CD8-positive, alpha-beta memory T cell (primary cell): ENCODE measurements around the gene OPRM1. TPM values are rescaled to one million over a fixed set of nuclear protein-coding genes. Genes with fewer than 3 reads are reported as not detected.

ENCODE experiments used
- CTCF ChIA-PET: fragments of 350-600 bp; sonication (Branson Sonifier 250); formaldehyde crosslinking; loops from one replicate; lab custom pipeline; 2021; ENCODE audit warnings: antibody characterized with exemption; lab: Charles Lee
- POLR2A ChIA-PET: fragments of 350-600 bp; sonication (Branson Sonifier 250); formaldehyde crosslinking; loops from one replicate; lab custom pipeline; 2021; ENCODE audit warnings: antibody characterized with exemption; lab: Charles Lee
- DNase-seq, 5 donors: peaks; one replicate each; pipeline versions ENCODE4 v3.0.0 to v3.0.0-alpha.2; 2020 to 2022; ENCODE audit warnings: mixed read lengths in 1 of 5
- H3K27ac ChIP-seq: one replicate; pipeline ENCODE4 v1.7.0; 2013; ENCODE audit warnings: low read depth, mild to moderate bottlenecking, low read length, moderate library complexity
- H3K27me3 ChIP-seq: 2 replicates; pipeline ENCODE4 v1.7.0; 2013; ENCODE audit warnings: low read length, mild to moderate bottlenecking; ENCODE audit not compliant: insufficient read depth, poor library complexity, severe bottlenecking
- H3K36me3 ChIP-seq: 2 replicates; pipeline ENCODE4 v1.7.0; 2013; ENCODE audit warnings: mild to moderate bottlenecking, low read length, moderate library complexity; ENCODE audit not compliant: insufficient read depth
- H3K4me1 ChIP-seq: 2 replicates; pipeline ENCODE4 v1.7.0; 2013; ENCODE audit warnings: mild to moderate bottlenecking, low read length, moderate library complexity; ENCODE audit not compliant: insufficient read depth
- H3K4me3 ChIP-seq: 2 replicates; pipeline ENCODE4 v1.7.0; 2013; ENCODE audit warnings: mild to moderate bottlenecking, low read length
- H3K9me3 ChIP-seq: 2 replicates; pipeline ENCODE4 v1.7.0; 2013; ENCODE audit warnings: mild to moderate bottlenecking, low read length
- H3K27ac Mint-ChIP-seq, 8 donors: one replicate each; pipeline ENCODE4 v1.8.0; 2020 to 2021; ENCODE audit warnings: mixed read lengths in 8 of 8, mild to moderate bottlenecking in 6 of 8, inconsistent platforms in 3 of 8, moderate library complexity in 3 of 8
- H3K27me3 Mint-ChIP-seq, 2 donors: one replicate each; pipeline ENCODE4 v1.8.0; 2020 to 2021; ENCODE audit warnings: mixed read lengths in 2 of 2, mild to moderate bottlenecking in 1 of 2, moderate library complexity in 1 of 2
- H3K36me3 Mint-ChIP-seq, 3 donors: one replicate each; pipeline ENCODE4 v1.8.0; 2020 to 2021; ENCODE audit warnings: mixed read lengths in 3 of 3, inconsistent platforms in 1 of 3, mild to moderate bottlenecking in 1 of 3
- H3K4me1 Mint-ChIP-seq, 3 donors: one replicate each; pipeline ENCODE4 v1.8.0; 2020 to 2021; ENCODE audit warnings: mixed read lengths in 3 of 3, inconsistent platforms in 1 of 3, mild to moderate bottlenecking in 1 of 3
- H3K4me3 Mint-ChIP-seq, 7 donors: one replicate each; pipeline ENCODE4 v1.8.0; 2020 to 2021; ENCODE audit warnings: mixed read lengths in 7 of 7, mild to moderate bottlenecking in 6 of 7, moderate library complexity in 4 of 7, inconsistent platforms in 2 of 7
- H3K9me3 Mint-ChIP-seq, 5 donors: one replicate each; pipeline ENCODE4 v1.8.0; 2020 to 2022; ENCODE audit warnings: mixed read lengths in 5 of 5, mild to moderate bottlenecking in 3 of 5, moderate library complexity in 2 of 5, inconsistent platforms in 1 of 5
- polyA plus RNA-seq: library from polyadenylated mRNA; unstranded; fragments of 300-500 nt; fragmentation: Illumina TruSeq; gene quantifications from one replicate; pipeline ENCODE4 v1.2.3, GENCODE V29; 2021
- total RNA-seq, 2 experiments: library from RNA; stranded (reverse); gene quantifications; one replicate each; pipeline ENCODE4 v1.2.3, GENCODE V29; 2021

The OPRM1 gene
- total and polyA plus RNA-seq, 3 experiments from 2014 or later, result not detected

- Mint-ChIP-seq H3K27ac (no peak overlapping the region), H3K4me1 (no peaks in the 10 kb centered on the region), H3K4me3 (no peak overlapping the region), H3K36me3 (no peaks in the 10 kb centered on the region), H3K9me3 (peaks cover 0 to 3% (median 0%) of the 10 kb centered on the region in 5 donors), H3K27me3 (no peaks in the 10 kb centered on the region)
- ChIA-PET CTCF (interaction anchor here (1.6 kb wide), 1 partner anchor 11 kb away, joined by 3 read pairs; no protein-coding TSS in a partner anchor), POLR2A (no interaction called here)
- no peaks in the 10 kb centered on the region for H3K27me3 ChIP-seq
- DNase-seq, result no peak
- H3K4me1 ChIP-seq, result no peaks in the 10 kb centered on the region
- H3K9me3 ChIP-seq, result no peaks in the 10 kb centered on the region
- H3K36me3 ChIP-seq, result no peaks in the 10 kb centered on the region
- no peak overlapping the region for H3K4me3 ChIP-seq
- no peak overlapping the region for H3K27ac ChIP-seq
These were observed 26.2 kb upstream of the OPRM1 start for GRCh38 chr6:154012852-154013251.

- Mint-ChIP-seq H3K4me1 (no peaks in the 10 kb centered on the region), H3K4me3 (no peak overlapping the region), H3K36me3 (no peaks in the 10 kb centered on the region), H3K27ac (no peak overlapping the region), H3K27me3 (no peaks in the 10 kb centered on the region), H3K9me3 (peaks cover 0 to 5% (median 0%) of the 10 kb centered on the region in 5 donors)
- H3K4me1 ChIP-seq, result no peaks in the 10 kb centered on the region
- no peaks in the 10 kb centered on the region for H3K9me3 ChIP-seq
- no peaks in the 10 kb centered on the region for H3K27me3 ChIP-seq
- POLR2A ChIA-PET, result no interaction called here
- no peak overlapping the region for H3K4me3 ChIP-seq
- no peak for DNase-seq
- no peaks in the 10 kb centered on the region for H3K36me3 ChIP-seq
- CTCF ChIA-PET, result no interaction called here
- no peak overlapping the region for H3K27ac ChIP-seq
These were observed 21.3 kb upstream of the OPRM1 start for GRCh38 chr6:154017786-154018185.

- H3K27ac ChIP-seq, result no peak overlapping the region
- peaks cover 0 to 3% of the 10 kb centered on the region in 2 donors for H3K27me3 Mint-ChIP-seq
- CTCF ChIA-PET, result no interaction called here
- no peaks in the 10 kb centered on the region for H3K4me1 Mint-ChIP-seq
- no peaks in the 10 kb centered on the region for H3K36me3 ChIP-seq
- POLR2A ChIA-PET, result no interaction called here
- no peaks in the 10 kb centered on the region for H3K9me3 ChIP-seq
- H3K27me3 ChIP-seq, result no peaks in the 10 kb centered on the region
- H3K9me3 Mint-ChIP-seq, result no peaks in the 10 kb centered on the region
- H3K4me3 Mint-ChIP-seq, result no peak overlapping the region
- no peaks in the 10 kb centered on the region for H3K4me1 ChIP-seq
- H3K36me3 Mint-ChIP-seq, result no peaks in the 10 kb centered on the region
- no peak for DNase-seq
- no peak overlapping the region for H3K27ac Mint-ChIP-seq
- no peak overlapping the region for H3K4me3 ChIP-seq
These were observed 8.4 kb upstream of the OPRM1 start for GRCh38 chr6:154030646-154031045.

DNA sequence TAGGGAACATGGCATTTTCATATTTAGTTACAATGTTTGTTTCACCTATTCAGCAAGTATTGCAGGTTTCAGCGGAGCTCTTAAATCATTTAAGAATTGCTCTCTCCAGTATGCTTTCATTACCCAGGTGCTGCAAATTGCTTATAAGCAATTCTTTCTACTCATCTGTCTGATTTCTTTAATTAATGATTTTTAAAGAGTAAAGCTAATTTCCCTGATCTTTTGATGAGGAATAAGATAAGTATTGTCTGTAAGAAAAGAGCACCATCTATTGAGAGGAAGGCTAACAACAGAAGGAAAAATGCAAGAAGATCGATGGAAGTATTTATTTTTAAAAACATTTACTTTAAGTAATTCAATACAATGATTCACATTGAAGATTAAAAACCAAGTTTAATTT lies 2.0 kb downstream of the OPRM1 start:
- Histone ChIP-seq H3K27ac (no peak overlapping the region), H3K4me1 (no peaks in the 10 kb centered on the region), H3K9me3 (no peaks in the 10 kb centered on the region), H3K27me3 (no peaks in the 10 kb centered on the region), H3K36me3 (no peaks in the 10 kb centered on the region), H3K4me3 (no peak overlapping the region)
- Mint-ChIP-seq H3K27ac (no peak overlapping the region), H3K27me3 (peaks cover 20 to 25% of the 10 kb centered on the region in 2 donors), H3K36me3 (no peaks in the 10 kb centered on the region), H3K9me3 (peaks cover 0 to 3% (median 0%) of the 10 kb centered on the region in 5 donors), H3K4me1 (no peaks in the 10 kb centered on the region), H3K4me3 (no peak overlapping the region)
- DNase-seq, result no peak
- POLR2A ChIA-PET, result no interaction called here
- CTCF ChIA-PET, result no interaction called here

DNA sequence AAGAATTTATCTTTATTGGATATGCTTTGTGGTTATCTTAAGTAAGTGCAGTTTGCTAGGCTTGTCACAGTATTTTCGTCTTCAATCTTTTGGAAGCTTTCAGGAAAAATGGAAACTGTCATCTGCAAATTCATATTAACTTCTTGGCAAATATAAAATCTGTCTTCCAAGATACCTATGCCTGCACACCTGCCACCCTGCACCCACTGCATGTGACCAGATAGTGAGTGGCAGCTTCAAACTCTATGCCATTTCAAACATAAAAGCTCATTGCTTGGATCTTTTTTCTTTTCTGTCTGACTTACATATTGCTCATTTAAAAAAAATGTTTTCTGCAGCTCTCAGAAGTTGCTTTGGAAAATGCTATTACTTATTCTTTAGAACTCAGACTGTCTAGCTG lies 14.1 kb downstream of the OPRM1 start:
- POLR2A ChIA-PET, result no interaction called here
- Histone ChIP-seq H3K4me3 (no peak overlapping the region), H3K9me3 (no peaks in the 10 kb centered on the region), H3K27ac (no peak overlapping the region), H3K4me1 (no peaks in the 10 kb centered on the region), H3K36me3 (no peaks in the 10 kb centered on the region), H3K27me3 (no peaks in the 10 kb centered on the region)
- no peaks in the 10 kb centered on the region for H3K4me1 Mint-ChIP-seq
- CTCF ChIA-PET, result no interaction called here
- no peaks in the 10 kb centered on the region for H3K36me3 Mint-ChIP-seq
- peaks cover 0 to 4% (median 2%) of the 10 kb centered on the region in 5 donors for H3K9me3 Mint-ChIP-seq
- H3K4me3 Mint-ChIP-seq, result no peak overlapping the region
- peaks cover 0 to 7% of the 10 kb centered on the region in 2 donors for H3K27me3 Mint-ChIP-seq
- H3K27ac Mint-ChIP-seq, result no peak overlapping the region
- DNase-seq, result no peak

GRCh38 chr6:154056536-154056935 lies 17.5 kb downstream of the OPRM1 start:
- no peaks in the 10 kb centered on the region for H3K4me1 Mint-ChIP-seq
- H3K27ac Mint-ChIP-seq, result no peak overlapping the region
- H3K36me3 Mint-ChIP-seq, result no peaks in the 10 kb centered on the region
- H3K4me1 ChIP-seq, result no peaks in the 10 kb centered on the region
- H3K4me3 ChIP-seq, result no peak overlapping the region
- H3K27me3 Mint-ChIP-seq, result peaks cover 0 to 4% of the 10 kb centered on the region in 2 donors
- H3K9me3 ChIP-seq, result no peaks in the 10 kb centered on the region
- no peaks in the 10 kb centered on the region for H3K36me3 ChIP-seq
- ChIA-PET POLR2A (no interaction called here), CTCF (no interaction called here)
- no peaks in the 10 kb centered on the region for H3K27me3 ChIP-seq
- H3K4me3 Mint-ChIP-seq, result no peak overlapping the region
- DNase-seq, result no peak
- H3K27ac ChIP-seq, result no peak overlapping the region
- peaks cover 0 to 7% (median 2%) of the 10 kb centered on the region in 5 donors for H3K9me3 Mint-ChIP-seq

GRCh38 chr6:154057098-154057497 lies 18.1 kb downstream of the OPRM1 start:
- Histone ChIP-seq H3K9me3 (no peaks in the 10 kb centered on the region), H3K27me3 (no peaks in the 10 kb centered on the region), H3K27ac (no peak overlapping the region), H3K4me1 (no peaks in the 10 kb centered on the region), H3K36me3 (no peaks in the 10 kb centered on the region), H3K4me3 (no peak overlapping the region)
- Mint-ChIP-seq H3K27ac (no peak overlapping the region), H3K4me1 (no peaks in the 10 kb centered on the region), H3K27me3 (peaks cover 0 to 4% of the 10 kb centered on the region in 2 donors), H3K9me3 (peaks cover 0 to 7% (median 2%) of the 10 kb centered on the region in 5 donors), H3K4me3 (no peak overlapping the region), H3K36me3 (no peaks in the 10 kb centered on the region)
- POLR2A ChIA-PET, result no interaction called here
- DNase-seq, result no peak
- CTCF ChIA-PET, result no interaction called here

GRCh38 chr6:154058963-154059680 lies 20.1 kb downstream of the OPRM1 start:
- ChIA-PET POLR2A (no interaction called here), CTCF (no interaction called here)
- H3K4me3 ChIP-seq, result no peak overlapping the region
- Mint-ChIP-seq H3K36me3 (no peaks in the 10 kb centered on the region), H3K4me1 (no peaks in the 10 kb centered on the region), H3K9me3 (peaks cover 0 to 7% (median 1%) of the 10 kb centered on the region in 5 donors), H3K4me3 (no peak overlapping the region), H3K27ac (no peak overlapping the region), H3K27me3 (peaks cover 0 to 4% of the 10 kb centered on the region in 2 donors)
- H3K27me3 ChIP-seq, result no peaks in the 10 kb centered on the region
- H3K27ac ChIP-seq, result no peak overlapping the region
- no peaks in the 10 kb centered on the region for H3K4me1 ChIP-seq
- H3K36me3 ChIP-seq, result no peaks in the 10 kb centered on the region
- no peaks in the 10 kb centered on the region for H3K9me3 ChIP-seq
- no peak for DNase-seq
